Measurements from ENCODE around the gene ATP6AP1. TPM values are rescaled to one million over a fixed set of nuclear protein-coding genes. Genes with fewer than 3 reads are reported as not detected.
A peak's percentile ranks its signal among the peaks of the same experiment; 100 is the strongest.

Gene ATP6AP1
- total and polyA plus RNA-seq, 10 of the 15 experiments (the other 5 are each of a cell fraction or from before 2014, with no cell fraction given), result 4.5 to 56.4 (median 32.0) TPM

DNA sequence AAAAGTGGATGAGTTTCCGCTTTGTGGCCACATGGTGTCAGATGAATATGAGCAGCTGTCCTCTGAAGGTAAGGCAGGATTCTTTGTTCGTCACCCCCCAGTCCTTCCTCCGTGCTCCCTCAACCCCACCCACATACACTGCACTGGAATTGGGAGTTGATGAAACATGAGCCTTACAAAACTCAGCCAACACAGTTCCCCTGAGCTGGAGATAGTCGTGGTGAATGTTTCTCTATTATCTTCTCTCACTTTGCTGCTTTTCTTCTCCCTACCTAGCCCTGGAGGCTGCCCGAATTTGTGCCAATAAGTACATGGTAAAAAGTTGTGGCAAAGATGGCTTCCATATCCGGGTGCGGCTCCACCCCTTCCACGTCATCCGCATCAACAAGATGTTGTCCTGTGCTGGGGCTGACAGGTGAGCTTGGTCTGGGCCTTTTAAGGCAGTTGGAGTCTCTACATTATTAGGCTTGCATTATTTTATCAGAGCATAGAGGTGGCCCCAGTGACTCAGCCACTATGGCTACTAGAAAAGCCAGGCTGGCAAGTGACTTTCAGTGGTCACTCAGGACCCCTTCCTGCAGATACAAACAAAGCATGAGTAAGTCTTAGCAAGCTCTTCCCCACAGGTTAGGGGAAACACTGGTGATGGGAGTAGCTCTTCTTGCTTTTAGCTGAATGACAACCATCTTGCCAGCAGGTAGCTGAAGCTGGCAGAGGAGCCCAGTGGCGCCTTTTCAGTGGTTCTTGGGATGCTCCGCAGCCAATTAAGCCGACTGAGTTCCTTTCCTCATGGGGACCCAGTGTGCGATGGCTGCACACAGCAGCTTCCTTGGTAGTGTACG lies 28.7 kb upstream of the ATP6AP1 start (continued):
- TF ChIP-seq, protein P1, sequence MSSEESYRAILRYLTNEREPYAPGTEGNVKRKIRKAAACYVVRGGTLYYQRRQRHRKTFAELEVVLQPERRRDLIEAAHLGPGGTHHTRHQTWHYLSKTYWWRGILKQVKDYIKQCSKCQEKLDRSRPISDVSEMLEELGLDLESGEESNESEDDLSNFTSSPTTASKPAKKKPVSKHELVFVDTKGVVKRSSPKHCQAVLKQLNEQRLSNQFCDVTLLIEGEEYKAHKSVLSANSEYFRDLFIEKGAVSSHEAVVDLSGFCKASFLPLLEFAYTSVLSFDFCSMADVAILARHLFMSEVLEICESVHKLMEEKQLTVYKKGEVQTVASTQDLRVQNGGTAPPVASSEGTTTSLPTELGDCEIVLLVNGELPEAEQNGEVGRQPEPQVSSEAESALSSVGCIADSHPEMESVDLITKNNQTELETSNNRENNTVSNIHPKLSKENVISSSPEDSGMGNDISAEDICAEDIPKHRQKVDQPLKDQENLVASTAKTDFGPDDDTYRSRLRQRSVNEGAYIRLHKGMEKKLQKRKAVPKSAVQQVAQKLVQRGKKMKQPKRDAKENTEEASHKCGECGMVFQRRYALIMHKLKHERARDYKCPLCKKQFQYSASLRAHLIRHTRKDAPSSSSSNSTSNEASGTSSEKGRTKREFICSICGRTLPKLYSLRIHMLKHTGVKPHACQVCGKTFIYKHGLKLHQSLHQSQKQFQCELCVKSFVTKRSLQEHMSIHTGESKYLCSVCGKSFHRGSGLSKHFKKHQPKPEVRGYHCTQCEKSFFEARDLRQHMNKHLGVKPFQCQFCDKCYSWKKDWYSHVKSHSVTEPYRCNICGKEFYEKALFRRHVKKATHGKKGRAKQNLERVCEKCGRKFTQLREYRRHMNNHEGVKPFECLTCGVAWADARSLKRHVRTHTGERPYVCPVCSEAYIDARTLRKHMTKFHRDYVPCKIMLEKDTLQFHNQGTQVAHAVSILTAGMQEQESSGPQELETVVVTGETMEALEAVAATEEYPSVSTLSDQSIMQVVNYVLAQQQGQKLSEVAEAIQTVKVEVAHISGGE (CRISPR knock-in tag; IDR thresholded peaks at IDR 0.05), result no peak
- TF ChIP-seq, protein P2, sequence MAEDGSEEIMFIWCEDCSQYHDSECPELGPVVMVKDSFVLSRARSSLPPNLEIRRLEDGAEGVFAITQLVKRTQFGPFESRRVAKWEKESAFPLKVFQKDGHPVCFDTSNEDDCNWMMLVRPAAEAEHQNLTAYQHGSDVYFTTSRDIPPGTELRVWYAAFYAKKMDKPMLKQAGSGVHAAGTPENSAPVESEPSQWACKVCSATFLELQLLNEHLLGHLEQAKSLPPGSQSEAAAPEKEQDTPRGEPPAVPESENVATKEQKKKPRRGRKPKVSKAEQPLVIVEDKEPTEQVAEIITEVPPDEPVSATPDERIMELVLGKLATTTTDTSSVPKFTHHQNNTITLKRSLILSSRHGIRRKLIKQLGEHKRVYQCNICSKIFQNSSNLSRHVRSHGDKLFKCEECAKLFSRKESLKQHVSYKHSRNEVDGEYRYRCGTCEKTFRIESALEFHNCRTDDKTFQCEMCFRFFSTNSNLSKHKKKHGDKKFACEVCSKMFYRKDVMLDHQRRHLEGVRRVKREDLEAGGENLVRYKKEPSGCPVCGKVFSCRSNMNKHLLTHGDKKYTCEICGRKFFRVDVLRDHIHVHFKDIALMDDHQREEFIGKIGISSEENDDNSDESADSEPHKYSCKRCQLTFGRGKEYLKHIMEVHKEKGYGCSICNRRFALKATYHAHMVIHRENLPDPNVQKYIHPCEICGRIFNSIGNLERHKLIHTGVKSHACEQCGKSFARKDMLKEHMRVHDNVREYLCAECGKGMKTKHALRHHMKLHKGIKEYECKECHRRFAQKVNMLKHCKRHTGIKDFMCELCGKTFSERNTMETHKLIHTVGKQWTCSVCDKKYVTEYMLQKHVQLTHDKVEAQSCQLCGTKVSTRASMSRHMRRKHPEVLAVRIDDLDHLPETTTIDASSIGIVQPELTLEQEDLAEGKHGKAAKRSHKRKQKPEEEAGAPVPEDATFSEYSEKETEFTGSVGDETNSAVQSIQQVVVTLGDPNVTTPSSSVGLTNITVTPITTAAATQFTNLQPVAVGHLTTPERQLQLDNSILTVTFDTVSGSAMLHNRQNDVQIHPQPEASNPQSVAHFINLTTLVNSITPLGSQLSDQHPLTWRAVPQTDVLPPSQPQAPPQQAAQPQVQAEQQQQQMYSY (CRISPR knock-in tag; IDR thresholded peaks at IDR 0.05), result no peak
- TF ChIP-seq, protein P3, sequence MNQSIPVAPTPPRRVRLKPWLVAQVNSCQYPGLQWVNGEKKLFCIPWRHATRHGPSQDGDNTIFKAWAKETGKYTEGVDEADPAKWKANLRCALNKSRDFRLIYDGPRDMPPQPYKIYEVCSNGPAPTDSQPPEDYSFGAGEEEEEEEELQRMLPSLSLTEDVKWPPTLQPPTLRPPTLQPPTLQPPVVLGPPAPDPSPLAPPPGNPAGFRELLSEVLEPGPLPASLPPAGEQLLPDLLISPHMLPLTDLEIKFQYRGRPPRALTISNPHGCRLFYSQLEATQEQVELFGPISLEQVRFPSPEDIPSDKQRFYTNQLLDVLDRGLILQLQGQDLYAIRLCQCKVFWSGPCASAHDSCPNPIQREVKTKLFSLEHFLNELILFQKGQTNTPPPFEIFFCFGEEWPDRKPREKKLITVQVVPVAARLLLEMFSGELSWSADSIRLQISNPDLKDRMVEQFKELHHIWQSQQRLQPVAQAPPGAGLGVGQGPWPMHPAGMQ (IDR thresholded peaks at IDR 0.05; ENCODE audit: borderline replicate concordance), result no peak
- TF ChIP-seq CREB1 (IDR thresholded peaks at IDR 0.05; ENCODE audit: low read depth) (0 out of 2 replicates have a peak, but pooled peaks have one; percentile 28), YY1 (IDR thresholded peaks at IDR 0.05; ENCODE audit: low read depth, low read length) (peak; percentile 58; the same call in 1 of the 2 replicates), MYC (IDR thresholded peaks at IDR 0.05; ENCODE audit: insufficient read depth, insufficient read length, insufficient replicate concordance, low read length, severe bottlenecking) (no peak), EED (IDR thresholded peaks at IDR 0.05; ENCODE audit: low read depth) (no peak), TCF7 (IDR thresholded peaks at IDR 0.05; ENCODE audit: borderline replicate concordance) (no peak), MEF2A (IDR thresholded peaks at IDR 0.05; ENCODE audit: insufficient read depth, low read depth, low read length) (no peak), KAT2A (conservative IDR thresholded peaks at IDR 0.05; ENCODE audit: control insufficient read depth, low read depth, low read length) (no peak), ZNF384 (IDR thresholded peaks at IDR 0.05; ENCODE audit: borderline replicate concordance, low read depth, low read length) (no peak), NFYB (IDR thresholded peaks at IDR 0.05; ENCODE audit: insufficient read depth, low read depth, low read length) (no peak), POLR2AphosphoS5 (IDR thresholded peaks at IDR 0.05; ENCODE audit: low read length) (peak; percentile 66), ZSCAN29 (IDR thresholded peaks at IDR 0.05) (no peak), IKZF1 (conservative IDR thresholded peaks at IDR 0.05) (no peak)
- TF ChIP-seq, protein P4, sequence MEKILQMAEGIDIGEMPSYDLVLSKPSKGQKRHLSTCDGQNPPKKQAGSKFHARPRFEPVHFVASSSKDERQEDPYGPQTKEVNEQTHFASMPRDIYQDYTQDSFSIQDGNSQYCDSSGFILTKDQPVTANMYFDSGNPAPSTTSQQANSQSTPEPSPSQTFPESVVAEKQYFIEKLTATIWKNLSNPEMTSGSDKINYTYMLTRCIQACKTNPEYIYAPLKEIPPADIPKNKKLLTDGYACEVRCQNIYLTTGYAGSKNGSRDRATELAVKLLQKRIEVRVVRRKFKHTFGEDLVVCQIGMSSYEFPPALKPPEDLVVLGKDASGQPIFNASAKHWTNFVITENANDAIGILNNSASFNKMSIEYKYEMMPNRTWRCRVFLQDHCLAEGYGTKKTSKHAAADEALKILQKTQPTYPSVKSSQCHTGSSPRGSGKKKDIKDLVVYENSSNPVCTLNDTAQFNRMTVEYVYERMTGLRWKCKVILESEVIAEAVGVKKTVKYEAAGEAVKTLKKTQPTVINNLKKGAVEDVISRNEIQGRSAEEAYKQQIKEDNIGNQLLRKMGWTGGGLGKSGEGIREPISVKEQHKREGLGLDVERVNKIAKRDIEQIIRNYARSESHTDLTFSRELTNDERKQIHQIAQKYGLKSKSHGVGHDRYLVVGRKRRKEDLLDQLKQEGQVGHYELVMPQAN (conservative IDR thresholded peaks at IDR 0.05), result no peak
- TF ChIP-seq, protein P5, sequence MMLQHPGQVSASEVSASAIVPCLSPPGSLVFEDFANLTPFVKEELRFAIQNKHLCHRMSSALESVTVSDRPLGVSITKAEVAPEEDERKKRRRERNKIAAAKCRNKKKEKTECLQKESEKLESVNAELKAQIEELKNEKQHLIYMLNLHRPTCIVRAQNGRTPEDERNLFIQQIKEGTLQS (IDR thresholded peaks at IDR 0.05; ENCODE audit: borderline replicate concordance, extremely low read depth, low read depth, low read length), result no peak

Data from GM12878 (cell line).